Stimulated activated CD8-positive, alpha-beta memory T cell treated with anti-CD3 and anti-CD28 coated beads, Interleukin-12 subunit alpha, Interleukin-12 subunit beta, amount 100 ng/mL, for 4 hours (primary cell): ENCODE data around the gene BAIAP2.

ENCODE experiments used
- DNase-seq: peaks from one replicate; pipeline ENCODE4 v3.0.0-alpha.2; 2020; ENCODE audit warnings: low read depth

The BAIAP2 gene

GRCh38 chr17:81052199-81052997 is 17.4 kb downstream of the BAIAP2 start:
- no peak for DNase-seq

- no peak for DNase-seq
These were observed 18.4 kb downstream of the BAIAP2 start for GRCh38 chr17:81053041-81053970.

GRCh38 chr17:81054308-81054707 is 19.4 kb downstream of the BAIAP2 start:
- DNase-seq, result no peak

- DNase-seq, result no peak
These were observed 20.0 kb downstream of the BAIAP2 start for GRCh38 chr17:81054881-81055370.

DNA sequence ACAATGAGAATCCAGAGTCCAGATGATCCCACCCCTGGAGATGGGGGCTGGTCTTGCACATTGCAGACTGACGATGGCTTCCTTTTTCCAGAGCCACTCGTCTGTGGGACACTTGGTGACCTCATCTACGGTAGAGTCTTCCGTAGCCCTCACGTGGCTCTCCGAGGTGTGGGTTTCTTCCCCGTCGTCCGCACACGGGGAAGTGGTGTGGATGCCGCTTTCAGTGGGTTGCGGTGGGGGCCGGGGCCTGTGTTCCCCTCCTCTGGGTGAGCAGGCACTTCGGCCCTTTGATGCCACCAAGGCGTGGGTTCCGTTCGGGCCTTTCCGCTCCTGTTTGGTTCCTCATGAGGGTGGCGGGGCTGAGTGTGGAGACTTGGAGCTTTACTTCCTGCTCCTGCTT is 21.4 kb downstream of the BAIAP2 start:
- DNase-seq, result no peak

DNA sequence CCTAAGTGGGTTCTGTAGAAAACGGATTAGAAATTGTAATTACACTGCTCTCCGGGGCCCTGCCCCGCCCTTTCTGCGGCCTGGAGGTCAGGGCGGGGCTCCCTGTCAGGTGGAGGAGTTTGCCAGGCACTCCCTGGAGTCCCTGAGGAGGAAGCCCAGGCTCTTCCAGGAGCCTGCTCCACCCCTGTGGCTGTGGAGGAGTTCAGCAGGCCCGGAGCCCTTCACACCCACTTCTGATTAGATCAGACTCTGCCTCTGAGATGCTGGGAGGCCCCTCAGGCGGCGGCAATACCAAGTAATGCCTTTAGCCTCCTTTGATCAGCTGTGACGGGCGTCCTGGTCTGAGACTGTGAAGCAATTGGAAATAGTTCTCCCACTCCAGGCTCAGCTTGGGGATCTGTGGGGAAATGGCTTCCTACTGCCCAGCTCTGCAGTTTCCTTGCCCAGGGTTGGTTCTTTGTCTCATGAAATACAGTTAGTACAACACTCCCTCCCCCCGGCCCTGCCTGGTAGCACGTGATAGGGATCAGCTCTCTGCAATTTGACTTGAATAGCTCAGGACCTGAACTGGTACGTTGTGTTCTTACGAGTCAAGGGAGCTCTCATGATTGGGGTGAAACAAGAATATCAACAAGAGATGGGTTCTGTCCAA is 22.3 kb downstream of the BAIAP2 start:
- DNase-seq, result no peak

DNA sequence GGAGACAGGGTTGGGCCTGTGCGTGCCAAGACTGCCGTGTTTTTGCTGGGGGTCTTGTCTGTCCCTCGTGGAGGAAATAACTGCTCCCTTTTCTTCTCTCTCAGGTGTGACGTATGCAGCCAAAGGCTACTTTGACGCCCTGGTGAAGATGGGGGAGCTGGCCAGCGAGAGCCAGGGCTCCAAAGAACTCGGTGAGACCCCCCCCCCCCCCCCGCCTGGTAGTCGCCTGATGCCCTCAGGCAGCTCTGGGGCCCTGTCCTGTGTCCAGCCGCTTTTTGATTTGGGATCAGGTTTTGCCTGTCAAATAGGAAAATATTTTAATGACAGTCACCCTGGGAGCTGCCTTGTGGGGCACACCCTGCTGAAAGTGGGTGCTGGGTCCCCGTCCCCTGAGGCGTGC is 22.8 kb downstream of the BAIAP2 start:
- DNase-seq, result no peak

GRCh38 chr17:81058263-81058871 is 23.4 kb downstream of the BAIAP2 start:
- DNase-seq, result no peak

DNA sequence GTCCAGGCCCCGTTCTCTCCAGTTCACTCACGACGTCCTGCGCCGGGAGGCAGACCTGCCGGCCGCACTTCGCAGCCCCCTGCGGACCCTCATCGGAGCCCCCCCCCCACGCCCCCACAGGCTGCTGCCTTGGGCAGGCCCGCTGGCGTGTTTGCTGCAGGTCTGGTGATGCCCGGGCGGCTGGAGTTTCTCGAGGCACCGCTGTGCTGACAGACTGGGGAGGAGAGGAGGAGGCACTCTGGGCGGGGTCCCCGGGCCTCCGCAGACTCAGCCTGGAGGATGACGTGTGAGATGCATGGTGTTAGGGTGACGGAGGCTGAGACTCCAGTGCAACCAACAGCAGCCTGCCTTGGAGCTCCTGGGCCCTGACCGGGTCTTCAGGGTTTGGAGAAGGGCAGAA is 24.1 kb downstream of the BAIAP2 start:
- no peak for DNase-seq

GRCh38 chr17:81060416-81060815 is 25.5 kb downstream of the BAIAP2 start:
- DNase-seq, result no peak

- no peak for DNase-seq
These were observed 26.2 kb downstream of the BAIAP2 start for GRCh38 chr17:81061027-81061735.

DNA sequence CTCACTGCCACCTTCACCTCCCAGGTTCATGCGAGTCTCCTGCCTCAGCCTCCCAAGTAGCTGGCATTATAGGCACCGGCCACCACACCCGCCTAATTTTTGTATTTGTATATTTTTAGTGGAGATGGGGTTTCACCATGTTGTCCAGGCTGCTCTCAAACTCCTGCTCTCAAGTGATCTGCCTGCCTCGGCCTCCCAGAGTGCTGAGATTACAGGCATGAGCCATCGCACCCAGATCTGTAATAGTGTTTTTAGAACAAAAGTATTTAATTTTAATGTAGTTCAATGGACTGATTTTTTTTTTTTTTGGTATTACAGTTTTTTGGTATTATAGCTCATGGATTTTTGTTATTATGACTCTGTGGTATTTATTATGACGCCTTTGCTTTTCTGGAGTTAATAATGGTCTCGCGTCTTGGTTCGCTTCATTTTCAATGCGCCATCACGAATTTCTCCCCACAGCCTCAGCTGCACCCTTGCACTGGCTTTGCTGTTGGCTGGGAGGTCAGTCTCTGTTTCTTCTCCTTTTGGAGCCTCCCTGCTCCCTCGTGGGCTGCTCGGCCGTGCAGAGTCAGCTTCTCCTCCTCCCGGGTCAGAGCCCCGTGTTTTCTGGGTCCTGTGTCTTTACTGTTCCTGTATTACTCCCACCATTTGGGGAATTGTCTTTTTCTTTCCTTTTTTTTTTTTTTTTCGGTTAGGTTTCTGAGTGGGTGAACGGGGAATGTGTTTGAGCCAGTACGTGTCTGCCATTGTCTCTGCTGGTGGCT is 27.2 kb downstream of the BAIAP2 start:
- no peak for DNase-seq

GRCh38 chr17:81063106-81064093 is 28.4 kb downstream of the BAIAP2 start:
- DNase-seq, result no peak

- DNase-seq, result no peak
These were observed 29.9 kb downstream of the BAIAP2 start for GRCh38 chr17:81064678-81065475.

DNA sequence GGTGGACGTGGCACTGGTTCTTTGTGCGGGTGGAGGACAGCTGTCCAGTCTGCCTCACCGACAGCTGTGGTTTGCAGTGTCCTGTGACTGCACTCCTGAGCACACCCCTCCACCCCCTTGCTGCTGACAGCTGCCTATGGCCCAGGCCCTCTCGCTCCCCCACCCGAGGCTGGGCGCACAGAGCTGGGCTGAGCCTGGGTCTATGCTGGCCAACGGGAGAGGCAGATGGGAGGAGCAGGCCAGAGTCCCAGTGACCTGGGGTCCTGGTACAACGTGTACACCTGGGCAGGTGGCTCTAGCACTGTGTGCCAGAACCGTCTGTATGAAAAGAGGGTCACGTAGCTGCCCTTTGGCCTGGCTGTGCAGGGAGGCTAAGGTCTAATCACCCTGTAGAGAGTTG is 30.5 kb downstream of the BAIAP2 start:
- no peak for DNase-seq

- DNase-seq, result no peak
These were observed 31.1 kb downstream of the BAIAP2 start for GRCh38 chr17:81066072-81066471.

DNA sequence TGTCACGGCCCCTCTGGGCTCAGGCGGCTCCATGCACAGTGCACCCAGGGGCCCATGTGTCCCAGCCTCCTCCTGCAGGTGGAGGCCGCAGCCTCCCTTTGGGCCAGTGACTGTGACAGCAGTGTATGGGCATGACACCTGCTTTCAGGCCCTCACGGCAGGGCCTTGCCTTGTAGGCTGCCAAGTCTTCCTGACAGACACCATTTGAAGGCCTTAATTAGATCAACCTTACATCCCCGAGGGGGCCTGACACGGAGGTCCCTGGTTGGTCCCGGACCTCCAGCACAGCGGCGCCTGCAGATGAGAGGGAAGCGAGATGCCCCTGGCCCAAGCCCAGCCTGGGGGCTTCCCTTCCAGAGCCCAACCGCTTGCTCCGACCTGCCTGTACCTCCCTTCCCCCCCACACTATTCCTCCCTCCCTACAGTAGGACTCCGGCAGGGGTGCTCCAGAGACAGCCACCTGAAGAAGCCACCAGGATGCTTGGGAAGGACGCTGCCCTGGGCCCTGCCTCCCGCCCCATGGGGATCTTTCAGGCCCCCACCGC is 31.9 kb downstream of the BAIAP2 start:
- no peak for DNase-seq

GRCh38 chr17:81067391-81067811 is 32.5 kb downstream of the BAIAP2 start:
- DNase-seq, result no peak
